ENCODE results near the gene GAL.

DNA sequence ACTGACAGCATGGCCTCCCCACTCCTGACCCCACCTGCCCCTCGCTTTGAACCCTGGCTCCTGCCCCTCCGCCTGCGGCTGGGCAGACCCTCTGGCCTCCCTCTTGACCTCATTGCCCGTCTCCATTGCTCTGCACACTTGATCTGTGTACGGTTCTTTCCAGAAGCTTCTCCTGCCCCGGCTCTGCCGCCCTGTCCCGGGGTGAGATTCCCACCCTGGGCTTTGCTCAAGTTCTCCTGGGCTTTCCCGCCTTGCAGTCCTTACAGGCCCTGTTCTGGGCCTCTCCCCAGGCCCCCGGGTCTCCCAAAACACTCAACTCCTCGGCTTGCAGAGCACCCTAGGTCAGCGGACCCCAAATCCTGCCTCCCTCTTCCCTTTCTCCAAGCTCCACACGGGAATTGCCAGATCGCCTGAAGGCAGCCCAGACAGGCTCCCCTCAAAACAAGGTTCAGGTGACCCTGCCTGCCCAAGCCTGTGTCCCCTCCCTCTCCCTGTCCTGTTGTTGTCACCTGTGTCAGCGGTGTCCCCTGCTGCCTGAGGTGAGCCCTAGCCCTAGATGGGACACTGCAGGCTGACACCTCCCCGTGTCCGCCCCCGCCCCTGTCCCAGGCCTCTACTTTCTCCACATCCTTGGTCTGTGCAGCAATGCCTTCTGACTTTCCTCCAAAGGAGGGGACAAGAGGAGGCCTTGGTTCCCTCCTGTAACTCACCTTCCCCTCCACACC is 1.5 kb downstream of the GAL start:
- TF ChIP-seq L3MBTL2 (conservative IDR thresholded peaks at IDR 0.05) = no peak
- TF ChIP-seq FOXK2 (IDR thresholded peaks at IDR 0.05) = no peak
- TF ChIP-seq NFRKB (IDR thresholded peaks at IDR 0.05) = no peak
- no peak for TF ChIP-seq BHLHE40 (IDR thresholded peaks at IDR 0.05; ENCODE audit: borderline replicate concordance)
- no peak for TF ChIP-seq ELF4 (IDR thresholded peaks at IDR 0.05)
- TF ChIP-seq SP1 (IDR thresholded peaks at IDR 0.05) = no peak
- no peak for TF ChIP-seq FOXA1 (IDR thresholded peaks at IDR 0.05)
- no peak for TF ChIP-seq FOXM1 (IDR thresholded peaks at IDR 0.05; ENCODE audit: borderline replicate concordance)
- TF ChIP-seq TARDBP (IDR thresholded peaks at IDR 0.05) = no peak
- no peak for TF ChIP-seq LEF1 (IDR thresholded peaks at IDR 0.05; ENCODE audit: borderline replicate concordance)
- no peak for TF ChIP-seq HDGF (IDR thresholded peaks at IDR 0.05; ENCODE audit: borderline replicate concordance)

Measured in HEK293T (cell line).